GM21381 (cell line): ENCODE measurements around the gene CERS1.

ENCODE experiments used
- ATAC-seq: cut with Tn5 transposase; IDR thresholded peaks from one replicate; pipeline ENCODE4 v1.9.1; 2021; ENCODE audit warnings: mild to moderate bottlenecking, moderate library complexity; ENCODE audit not compliant: unreplicated experiment

The CERS1 gene

DNA sequence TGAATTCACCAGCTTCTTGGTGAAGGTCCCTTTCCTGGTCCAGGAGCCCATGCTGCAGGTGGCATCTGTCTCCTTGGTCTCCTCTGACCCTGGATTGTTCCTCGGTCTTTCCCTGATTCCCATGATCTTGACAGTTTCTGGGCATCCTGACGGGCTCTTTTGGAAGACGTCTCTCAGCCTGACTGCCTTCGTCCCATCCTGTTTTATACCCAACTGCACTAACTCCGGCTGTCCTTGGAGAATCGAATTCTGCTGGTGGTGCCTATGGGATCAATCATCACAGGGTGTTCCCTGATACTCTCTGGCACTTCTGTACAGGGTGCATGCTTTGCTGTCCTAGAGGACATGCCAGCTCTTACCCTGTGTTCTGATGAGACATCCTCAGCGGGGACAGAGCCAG lies 19.1 kb downstream of the CERS1 start:
- ATAC-seq = no peak

DNA sequence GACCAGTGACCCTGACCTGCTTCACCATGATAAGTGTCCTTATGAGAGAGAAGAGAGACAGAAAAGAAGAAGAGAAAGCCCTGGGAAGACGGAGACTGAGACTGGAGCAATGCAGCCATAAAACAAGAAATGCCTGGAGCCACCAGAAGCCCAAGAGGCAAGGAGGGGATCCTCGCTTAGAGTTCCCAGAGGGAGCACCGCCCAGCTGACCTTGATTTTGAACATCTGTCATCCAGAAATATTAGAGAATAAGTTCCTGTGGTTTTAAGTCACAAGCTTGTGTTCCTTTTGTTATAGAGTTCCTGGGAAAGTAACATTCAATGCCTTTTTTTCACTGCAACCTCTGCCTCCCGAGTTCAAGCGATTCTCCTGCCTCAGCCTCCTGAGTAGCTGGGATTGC lies 20.2 kb downstream of the CERS1 start:
- no peak for ATAC-seq

- no peak for ATAC-seq
Observed at GRCh38 chr19:18871543-18871942, 24.4 kb downstream of the CERS1 start.

- ATAC-seq = no peak
Observed at GRCh38 chr19:18870531-18871172, 25.3 kb downstream of the CERS1 start.

DNA sequence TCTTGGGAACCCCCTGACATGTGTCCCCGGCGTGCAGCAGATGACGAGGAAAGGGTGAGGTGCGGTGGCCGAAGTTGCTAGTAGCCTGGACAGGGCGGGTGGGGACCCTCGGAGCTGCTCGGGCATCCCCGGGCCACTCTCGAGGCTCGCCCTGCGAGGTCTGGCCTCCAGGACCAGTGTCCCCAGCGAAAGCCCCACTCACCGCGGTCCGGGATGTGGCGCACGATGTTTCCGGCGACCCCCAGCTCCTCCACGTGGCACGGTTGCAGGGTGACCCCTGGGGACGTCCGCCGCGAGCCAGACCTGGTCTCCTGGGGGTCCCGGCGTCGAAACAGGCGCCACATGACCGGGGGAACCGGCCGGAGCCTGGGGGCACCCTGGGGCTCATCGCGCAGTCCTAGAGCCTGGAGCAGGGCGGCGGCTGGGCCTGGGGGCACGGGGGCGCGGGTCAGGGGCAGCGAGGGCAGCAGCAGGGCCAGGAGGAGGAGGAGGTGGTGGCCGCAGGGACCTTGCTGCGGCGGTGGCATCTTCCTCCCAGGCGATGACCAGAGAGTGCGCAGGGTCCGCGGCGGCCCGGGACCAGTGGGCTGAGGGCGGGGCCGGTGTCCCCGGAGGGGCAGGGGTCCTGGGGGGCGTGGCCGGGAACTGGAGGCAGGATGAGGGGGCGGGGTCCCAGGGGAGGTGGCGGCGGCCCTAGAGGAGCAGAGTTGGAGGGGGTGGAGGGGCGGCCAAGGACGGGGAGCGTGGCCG lies 26.0 kb downstream of the CERS1 start:
- ATAC-seq = no peak

DNA sequence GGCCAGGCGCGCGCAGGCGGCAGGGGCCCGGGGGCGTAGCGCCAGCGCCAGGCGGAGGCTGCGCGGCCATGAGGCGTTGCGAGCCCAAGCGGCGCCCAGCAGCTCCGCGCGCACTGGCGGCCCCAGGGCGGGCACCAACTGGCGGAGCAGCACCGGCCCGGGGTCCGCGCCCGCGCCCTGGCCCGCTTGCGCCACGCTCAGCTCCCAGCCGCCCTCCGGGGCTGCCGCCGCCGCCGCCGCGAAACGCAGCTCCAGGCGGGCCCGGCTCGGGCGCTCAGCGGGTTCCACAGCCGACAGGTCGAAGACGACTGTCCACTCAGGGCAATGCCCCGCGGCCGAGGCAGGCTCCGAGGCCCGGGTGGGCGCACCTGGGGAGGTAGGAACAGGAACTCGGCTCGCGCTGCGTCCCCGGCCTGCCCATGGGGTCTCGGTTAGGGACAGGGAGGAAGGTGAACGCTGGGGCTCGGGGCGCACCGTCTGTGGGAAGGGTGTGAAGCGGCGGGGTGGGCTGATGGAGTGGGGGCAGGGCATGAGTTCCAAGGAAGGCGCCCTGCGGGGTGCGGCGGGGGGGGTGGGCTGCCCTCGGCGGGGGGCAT lies 26.8 kb downstream of the CERS1 start:
- no peak for ATAC-seq

DNA sequence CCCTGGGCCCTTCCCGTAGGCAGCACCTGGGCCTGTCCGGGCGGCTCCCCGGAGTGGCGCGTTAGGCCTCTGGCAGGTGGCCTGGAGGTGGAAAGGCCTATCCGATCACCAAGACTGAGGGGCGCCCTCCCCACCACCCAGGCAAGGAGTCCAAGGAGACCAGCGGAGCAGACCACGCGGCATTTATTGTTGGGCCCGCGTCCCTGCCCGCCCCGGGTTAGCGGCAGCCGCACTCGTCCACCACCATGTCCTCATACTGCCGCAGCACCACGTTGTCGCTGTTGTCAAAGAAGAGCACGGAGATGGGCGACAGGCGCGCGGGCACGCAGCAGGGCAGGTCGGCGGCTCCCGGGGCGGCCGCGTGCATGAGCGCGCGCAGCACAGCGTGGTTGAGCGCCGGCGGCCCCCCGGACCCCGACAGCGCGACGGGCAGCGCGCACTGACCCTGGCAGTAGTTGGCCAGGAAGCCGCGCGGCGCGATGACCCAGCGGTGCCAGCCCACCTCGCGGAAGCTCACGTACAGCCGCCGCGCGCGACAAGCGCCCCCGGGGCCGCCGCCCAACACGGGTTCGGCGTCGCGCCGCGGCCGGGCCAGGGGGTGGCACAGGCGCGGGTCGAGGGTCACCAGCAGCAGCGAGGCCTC lies 27.5 kb downstream of the CERS1 start:
- ATAC-seq = no peak

- no peak for ATAC-seq
Observed at GRCh38 chr19:18867751-18868150, 28.2 kb downstream of the CERS1 start.

DNA sequence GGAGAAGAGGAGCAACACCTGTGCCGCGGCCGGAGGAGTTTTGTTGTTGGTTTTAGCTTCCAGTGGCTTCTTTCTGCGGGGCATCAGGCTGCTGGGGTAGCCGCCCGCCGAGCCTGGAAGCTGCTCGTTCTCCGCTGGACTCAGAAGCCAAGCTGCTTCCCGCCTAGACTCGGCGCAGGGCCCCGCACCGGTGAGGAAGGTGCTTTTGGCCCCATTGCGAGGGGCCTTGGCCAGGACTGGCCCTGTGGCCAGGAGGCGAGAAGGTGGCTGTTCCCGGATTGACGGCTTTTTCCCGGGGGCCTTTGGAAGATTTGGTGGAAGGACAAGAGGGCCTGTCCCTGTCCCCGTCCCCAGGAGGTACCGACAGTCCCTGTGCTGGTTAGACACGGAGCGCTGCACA lies 28.8 kb downstream of the CERS1 start:
- no peak for ATAC-seq

GRCh38 chr19:18866800-18867123 lies 29.2 kb downstream of the CERS1 start:
- no peak for ATAC-seq

DNA sequence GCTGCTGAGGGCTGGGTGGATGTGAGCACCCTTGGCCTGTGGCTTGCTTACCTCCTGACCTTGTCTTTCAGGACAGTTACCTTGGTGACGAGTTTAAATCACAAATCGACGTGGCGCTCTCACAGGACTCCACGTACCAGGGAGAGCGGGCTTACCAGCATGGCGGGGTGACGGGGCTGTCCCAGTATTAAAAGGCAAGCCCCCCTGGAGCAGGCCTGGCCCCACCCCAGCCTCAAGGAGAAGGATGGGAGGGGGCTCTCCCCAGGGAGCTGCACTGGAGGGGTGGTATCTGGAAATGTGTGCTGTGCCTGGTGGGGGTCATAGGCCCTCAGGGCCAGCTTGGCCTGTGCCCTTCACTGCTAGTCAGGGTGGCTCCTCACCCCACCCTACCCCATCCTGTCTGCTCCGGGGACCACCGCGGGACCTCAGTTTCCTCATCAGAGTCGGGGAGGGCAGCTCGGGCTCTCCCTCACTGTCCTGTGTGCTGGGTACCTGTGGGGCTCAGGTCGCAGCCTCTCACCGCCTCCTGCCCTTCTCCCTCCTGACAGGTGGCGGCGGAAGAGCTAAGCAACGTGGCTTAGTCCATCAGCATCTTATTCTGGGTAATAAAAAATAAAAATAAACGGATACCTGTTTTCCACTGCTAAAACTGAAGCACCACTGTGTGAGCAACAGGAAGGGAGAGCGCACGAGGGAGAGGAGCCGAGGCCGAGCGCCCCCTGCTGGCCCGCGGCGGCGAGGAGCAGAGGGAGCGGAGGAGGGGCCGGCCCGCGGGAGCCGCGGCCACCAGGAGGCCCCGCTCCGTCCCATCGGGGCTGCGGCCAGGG lies 29.8 kb downstream of the CERS1 start:
- ATAC-seq = no peak

- no peak for ATAC-seq
Observed at GRCh38 chr19:18865106-18865972, 30.6 kb downstream of the CERS1 start.

GRCh38 chr19:18863843-18864362 lies 32.1 kb downstream of the CERS1 start:
- no peak for ATAC-seq

DNA sequence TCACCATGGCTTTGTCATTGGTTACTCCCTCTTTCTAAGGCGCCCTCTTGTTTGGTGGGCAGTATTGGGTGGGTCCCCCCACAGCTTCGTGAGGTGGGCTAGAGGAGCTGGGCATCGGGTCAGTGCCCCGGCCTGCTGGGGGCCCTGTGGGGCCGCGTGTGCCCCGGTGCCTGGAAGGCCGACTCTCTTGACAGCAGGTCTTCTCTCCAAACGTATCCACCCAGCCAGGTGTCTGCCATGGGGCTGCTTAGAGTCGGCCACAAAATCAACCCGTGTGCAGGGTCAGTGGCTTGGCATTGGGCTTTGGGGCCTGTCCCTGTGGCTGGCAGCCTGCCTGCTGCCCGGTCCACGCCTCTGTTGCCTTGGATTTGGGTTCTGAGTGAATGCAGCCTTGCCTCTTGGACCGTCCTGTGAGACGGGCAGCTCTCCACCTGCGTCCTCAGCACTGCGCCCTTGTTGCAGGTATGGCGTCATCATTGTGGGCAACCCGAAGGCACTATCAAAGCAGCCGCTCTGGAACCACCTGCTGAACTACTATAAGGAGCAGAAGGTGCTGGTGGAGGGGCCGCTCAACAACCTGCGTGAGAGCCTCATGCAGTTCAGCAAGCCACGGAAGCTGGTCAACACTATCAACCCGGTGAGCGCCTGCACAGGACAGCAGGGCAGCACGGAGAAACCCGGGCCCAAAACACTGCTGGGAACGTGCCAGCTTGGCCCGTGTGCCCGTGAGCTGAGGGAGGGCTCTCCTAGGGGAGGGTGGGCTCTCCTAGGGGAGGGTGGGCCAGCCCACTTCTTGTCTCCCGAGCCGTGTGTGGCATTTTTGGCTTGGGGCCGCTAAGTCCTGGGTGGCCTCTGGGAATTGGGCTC lies 32.7 kb downstream of the CERS1 start:
- ATAC-seq = no peak

GRCh38 chr19:18861917-18862316 lies 34.0 kb downstream of the CERS1 start:
- ATAC-seq = no peak

DNA sequence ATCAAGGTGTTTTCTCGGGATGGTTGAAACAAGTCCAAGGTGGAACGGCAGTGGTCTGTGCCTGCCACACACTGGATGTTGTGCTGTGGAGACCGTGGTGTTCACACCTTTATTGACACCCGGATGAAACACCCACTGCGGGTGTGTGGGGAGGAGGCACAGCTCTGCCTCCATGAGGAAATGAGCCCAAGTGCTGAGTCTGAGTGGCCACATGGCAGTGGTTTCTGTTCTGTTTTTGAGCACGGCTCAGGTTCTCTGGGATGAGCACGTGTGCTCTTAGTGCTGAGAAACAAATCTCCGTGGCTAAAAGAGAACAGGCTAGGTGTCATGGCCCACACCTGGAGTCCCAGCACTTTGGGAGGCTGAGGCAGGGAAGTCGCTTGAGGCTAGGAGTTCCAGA lies 34.7 kb downstream of the CERS1 start:
- ATAC-seq = no peak

GRCh38 chr19:18860725-18861124 lies 35.2 kb downstream of the CERS1 start:
- ATAC-seq = no peak

DNA sequence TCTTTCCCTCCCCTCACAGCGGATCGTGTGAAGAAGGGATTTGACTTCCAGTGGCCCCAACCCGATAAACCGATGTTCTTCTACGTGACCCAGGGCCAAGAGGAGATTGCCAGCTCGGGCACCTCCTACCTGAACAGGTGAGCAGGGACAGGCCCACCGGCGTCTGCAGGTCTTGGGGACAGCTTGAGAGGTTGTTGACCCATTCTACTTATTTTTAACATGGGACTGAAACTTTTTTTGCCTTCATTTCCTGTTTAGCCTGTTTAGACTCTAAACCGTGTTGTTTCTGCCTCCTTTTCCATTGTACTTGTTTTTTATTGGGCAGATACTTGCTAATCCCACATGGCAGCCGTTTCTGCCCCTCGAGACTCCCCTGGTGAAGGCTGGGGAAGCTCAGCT lies 35.7 kb downstream of the CERS1 start:
- ATAC-seq = no peak

- ATAC-seq = no peak
Observed at GRCh38 chr19:18859676-18860301, 36.2 kb downstream of the CERS1 start.
